ENCODE results near the gene ALK. TPM values are rescaled to one million over a fixed set of nuclear protein-coding genes. Genes with fewer than 3 reads are reported as not detected.

Gene ALK
- polyA plus RNA-seq, 3 donors, result not detected

DNA sequence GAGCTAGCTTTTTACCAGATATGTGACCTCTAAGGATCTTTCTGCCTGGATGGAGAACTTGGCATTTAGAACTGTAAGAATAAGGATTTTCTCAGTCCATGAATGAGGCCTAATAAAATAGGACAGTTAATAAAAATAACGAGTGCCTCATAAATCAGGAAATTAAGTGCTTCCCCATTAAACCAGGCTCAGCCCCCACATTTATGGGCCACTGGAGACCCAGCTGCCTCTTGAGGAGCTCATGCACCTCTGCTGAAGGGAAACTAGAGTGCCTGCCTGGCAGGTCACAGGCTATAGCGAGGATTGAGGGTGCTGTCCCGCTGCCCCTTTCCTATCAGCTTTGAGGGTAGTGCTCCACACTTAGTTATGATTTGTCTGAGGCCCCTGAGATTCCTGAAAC, 158.0 kb downstream of the ALK start:
- no peak overlapping the region for H3K4me3 ChIP-seq (replicated peaks in 1 of 3; ENCODE audit: low read depth in 2 of 3, low read length in 3 of 3)
- no peaks in the 10 kb centered on the region for H3K4me1 Mint-ChIP-seq
- H3K36me3 Mint-ChIP-seq, result no peaks in the 10 kb centered on the region
- no peaks in the 10 kb centered on the region for H3K4me1 ChIP-seq (ENCODE audit: control insufficient read depth in 1 of 2, insufficient read depth in 2 of 2, low read length in 2 of 2)
- no peak for TF ChIP-seq CTCF (IDR thresholded peaks at IDR 0.05)
- no peaks in the 10 kb centered on the region for H3K27me3 Mint-ChIP-seq (ENCODE audit: low read depth in 3 of 3)
- H3K36me3 ChIP-seq (replicated peaks in 1 of 2; ENCODE audit: control insufficient read depth in 1 of 2, insufficient read depth in 2 of 2, low read length in 2 of 2), result no peaks in the 10 kb centered on the region
- H2AFZ ChIP-seq (ENCODE audit: insufficient read depth, low read depth, low read length, poor library complexity, severe bottlenecking), result no peak overlapping the region
- H4K20me1 ChIP-seq (ENCODE audit: insufficient read depth, low read length), result no peaks in the 10 kb centered on the region
- intact Hi-C loops (cut with micrococcal nuclease), result no loop called here
- H3K9me3 ChIP-seq (replicated peaks in 1 of 2; ENCODE audit: control insufficient read depth in 1 of 2, insufficient read depth in 1 of 2, low read length in 2 of 2), result no peaks in the 10 kb centered on the region
- no peak overlapping the region for H3K27ac Mint-ChIP-seq
- H3K27ac ChIP-seq (ENCODE audit: low read depth in 1 of 2, low read length in 2 of 2), result no peak overlapping the region
- H3K9me3 Mint-ChIP-seq, result peaks cover 0 to 5% (median 0%) of the 10 kb centered on the region in 7 donors
- H3K4me3 Mint-ChIP-seq, result no peak overlapping the region
- WGBS (ENCODE audit: insufficient coverage), result 40% methylated on average over 1 of the region's 3 CpGs
- DNase-seq, result no peak
- no peak overlapping the region for H3K9ac ChIP-seq (ENCODE audit: insufficient read depth, low read length, poor library complexity, severe bottlenecking)
- H3K27me3 ChIP-seq (ENCODE audit: control insufficient read depth in 2 of 2, insufficient read depth in 2 of 2, low read length in 2 of 2), result no peaks in the 10 kb centered on the region
- H3K79me2 ChIP-seq (ENCODE audit: insufficient read depth, low read length), result no peaks in the 10 kb centered on the region
- no peak overlapping the region for H3K4me2 ChIP-seq (replicated peaks; ENCODE audit: extremely low read depth, low read length, poor library complexity, severe bottlenecking)

DNA sequence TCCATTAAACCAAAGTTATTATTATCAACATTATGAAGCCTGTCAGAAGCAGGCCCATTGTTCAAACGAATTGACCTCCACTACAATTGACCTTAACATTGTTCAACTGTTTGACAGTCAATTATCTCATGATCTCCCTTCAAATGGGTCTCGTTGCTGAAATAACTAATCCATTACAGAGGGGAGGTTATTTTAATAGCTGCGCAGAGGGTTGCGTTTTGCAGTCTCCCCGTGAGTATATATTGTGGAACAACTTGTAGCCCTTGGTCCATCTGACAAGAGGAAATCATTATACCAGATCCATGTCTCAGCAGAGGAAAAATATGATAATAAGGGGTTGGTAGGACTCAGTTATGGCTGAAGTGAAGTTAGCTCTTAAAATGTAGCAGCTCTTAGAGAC, 159.1 kb downstream of the ALK start:
- no peaks in the 10 kb centered on the region for H3K36me3 Mint-ChIP-seq

More for the DNA sequence above, 159.1 kb downstream of the ALK start:
- no peaks in the 10 kb centered on the region for H3K9me3 ChIP-seq (replicated peaks in 1 of 2; ENCODE audit: control insufficient read depth in 1 of 2, insufficient read depth in 1 of 2, low read length in 2 of 2)
- intact Hi-C loops (cut with micrococcal nuclease), result no loop called here
- Mint-ChIP-seq H3K4me1 (no peaks in the 10 kb centered on the region), H3K4me3 (no peak overlapping the region), H3K9me3 (peaks cover 0 to 5% (median 0%) of the 10 kb centered on the region in 7 donors), H3K27ac (no peak overlapping the region), H3K27me3 (ENCODE audit: low read depth in 3 of 3) (peaks cover 0 to 3% (median 0%) of the 10 kb centered on the region in 3 donors)
- no peaks in the 10 kb centered on the region for H3K27me3 ChIP-seq (ENCODE audit: control insufficient read depth in 2 of 2, insufficient read depth in 2 of 2, low read length in 2 of 2)
- no peak overlapping the region for H3K4me3 ChIP-seq (replicated peaks in 1 of 3; ENCODE audit: low read depth in 2 of 3, low read length in 3 of 3)
- H2AFZ ChIP-seq (ENCODE audit: insufficient read depth, low read depth, low read length, poor library complexity, severe bottlenecking), result no peak overlapping the region
- H3K36me3 ChIP-seq (replicated peaks in 1 of 2; ENCODE audit: control insufficient read depth in 1 of 2, insufficient read depth in 2 of 2, low read length in 2 of 2), result no peaks in the 10 kb centered on the region
- no peaks in the 10 kb centered on the region for H3K4me1 ChIP-seq (ENCODE audit: control insufficient read depth in 1 of 2, insufficient read depth in 2 of 2, low read length in 2 of 2)
- WGBS (ENCODE audit: insufficient coverage), result 94% methylated on average over 3 of the region's 5 CpGs
- H3K27ac ChIP-seq (ENCODE audit: low read depth in 1 of 2, low read length in 2 of 2), result no peak overlapping the region
- DNase-seq, result no peak
- H3K79me2 ChIP-seq (ENCODE audit: insufficient read depth, low read length), result no peaks in the 10 kb centered on the region
- H4K20me1 ChIP-seq (ENCODE audit: insufficient read depth, low read length), result no peaks in the 10 kb centered on the region
- no peak for TF ChIP-seq CTCF (IDR thresholded peaks at IDR 0.05)
- H3K9ac ChIP-seq (ENCODE audit: insufficient read depth, low read length, poor library complexity, severe bottlenecking), result no peak overlapping the region
- no peak overlapping the region for H3K4me2 ChIP-seq (replicated peaks; ENCODE audit: extremely low read depth, low read length, poor library complexity, severe bottlenecking)

All from CD14-positive monocyte (primary cell).